Bone marrow (tissue), 2 donors: ENCODE results near the gene MED13L.
A peak's percentile ranks its signal among the peaks of the same experiment; 100 is the strongest.
"Not testable (repeated sequence)": the region's sequence is repeated elsewhere in the genome, so short reads cannot be mapped to it uniquely, and the experiment has no call there.

ENCODE experiments used
- DNase-seq, 2 donors: peaks; one replicate each; lab custom pipeline; 2025; lab: John Stamatoyannopoulos, UW

MED13L gene

GRCh38 chr12:116246490-116247179 lies 30.9 kb downstream of the MED13L start:
- no peak for DNase-seq

GRCh38 chr12:116245189-116245588 lies 32.3 kb downstream of the MED13L start:
- no peak for DNase-seq

GRCh38 chr12:116244474-116245090 lies 32.9 kb downstream of the MED13L start:
- DNase-seq: no peak

- no peak for DNase-seq
Measured at GRCh38 chr12:116244001-116244400, 33.5 kb downstream of the MED13L start.

- DNase-seq: no peak
Measured at GRCh38 chr12:116242740-116243139, 34.8 kb downstream of the MED13L start.

- no peak for DNase-seq
Measured at GRCh38 chr12:116241157-116241759, 36.2 kb downstream of the MED13L start.

- DNase-seq: not testable (repeated sequence)
Measured at GRCh38 chr12:116238570-116239119, 38.8 kb downstream of the MED13L start.

- no peak for DNase-seq
Measured at GRCh38 chr12:116238149-116238548, 39.3 kb downstream of the MED13L start.

GRCh38 chr12:116236976-116237375 lies 40.5 kb downstream of the MED13L start:
- DNase-seq: no peak

- DNase-seq: no peak
Measured at GRCh38 chr12:116236148-116236731, 41.3 kb downstream of the MED13L start.

GRCh38 chr12:116234148-116234547 lies 43.3 kb downstream of the MED13L start:
- DNase-seq: not testable (repeated sequence)

- no peak for DNase-seq
Measured at GRCh38 chr12:116233669-116234068, 43.8 kb downstream of the MED13L start.

GRCh38 chr12:116227811-116228210 lies 49.7 kb downstream of the MED13L start:
- DNase-seq: no peak

- no peak for DNase-seq
Measured at GRCh38 chr12:116226026-116226425, 51.5 kb downstream of the MED13L start.

- DNase-seq: peak in 1 of 2 donors; percentile 46
Measured at GRCh38 chr12:116222358-116222757, 55.1 kb downstream of the MED13L start.

GRCh38 chr12:116220756-116221155 lies 56.7 kb downstream of the MED13L start:
- DNase-seq: no peak

- DNase-seq: no peak
Measured at GRCh38 chr12:116217045-116217735, 60.3 kb downstream of the MED13L start.

GRCh38 chr12:116216022-116216756 lies 61.3 kb downstream of the MED13L start:
- no peak for DNase-seq

GRCh38 chr12:116215023-116215422 lies 62.5 kb downstream of the MED13L start:
- DNase-seq: no peak

- DNase-seq: no peak
Measured at GRCh38 chr12:116213885-116214527, 63.5 kb downstream of the MED13L start.

GRCh38 chr12:116213014-116213413 lies 64.5 kb downstream of the MED13L start:
- no peak for DNase-seq
